Cerebellar cortex (tissue), 1 donor: ENCODE data around the gene SMARCA4.
A peak's percentile ranks its signal among the peaks of the same experiment; 100 is the strongest.
"Not testable (repeated sequence)": the region's sequence is repeated elsewhere in the genome, so short reads cannot be mapped to it uniquely, and the experiment has no call there.

Experiments
- DNase-seq: peaks from one replicate; pipeline ENCODE4 v3.0.0-alpha.2; 2015; ENCODE audit warnings: low spot score

Gene SMARCA4

DNA sequence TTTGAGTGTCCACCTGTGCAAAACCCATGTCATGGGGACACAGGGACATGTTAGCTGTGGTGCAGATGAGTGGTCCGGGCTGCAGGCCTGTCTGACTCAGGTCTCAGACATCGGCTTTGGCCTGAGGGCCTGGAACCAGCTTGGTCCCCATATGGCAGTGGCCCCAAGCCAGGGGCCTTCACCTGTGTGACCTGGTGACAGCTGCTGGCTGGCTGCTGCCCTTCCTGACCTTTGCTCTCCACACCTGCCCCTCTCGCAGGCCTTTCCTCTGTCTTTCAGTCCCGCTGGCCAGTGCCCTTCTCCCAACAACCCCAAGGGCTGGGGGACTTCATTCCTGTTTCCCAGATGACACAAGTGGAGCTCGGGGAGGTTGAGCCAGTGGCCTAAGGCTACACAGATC lies 105.5 kb downstream of the SMARCA4 start:
- DNase-seq, result no peak

DNA sequence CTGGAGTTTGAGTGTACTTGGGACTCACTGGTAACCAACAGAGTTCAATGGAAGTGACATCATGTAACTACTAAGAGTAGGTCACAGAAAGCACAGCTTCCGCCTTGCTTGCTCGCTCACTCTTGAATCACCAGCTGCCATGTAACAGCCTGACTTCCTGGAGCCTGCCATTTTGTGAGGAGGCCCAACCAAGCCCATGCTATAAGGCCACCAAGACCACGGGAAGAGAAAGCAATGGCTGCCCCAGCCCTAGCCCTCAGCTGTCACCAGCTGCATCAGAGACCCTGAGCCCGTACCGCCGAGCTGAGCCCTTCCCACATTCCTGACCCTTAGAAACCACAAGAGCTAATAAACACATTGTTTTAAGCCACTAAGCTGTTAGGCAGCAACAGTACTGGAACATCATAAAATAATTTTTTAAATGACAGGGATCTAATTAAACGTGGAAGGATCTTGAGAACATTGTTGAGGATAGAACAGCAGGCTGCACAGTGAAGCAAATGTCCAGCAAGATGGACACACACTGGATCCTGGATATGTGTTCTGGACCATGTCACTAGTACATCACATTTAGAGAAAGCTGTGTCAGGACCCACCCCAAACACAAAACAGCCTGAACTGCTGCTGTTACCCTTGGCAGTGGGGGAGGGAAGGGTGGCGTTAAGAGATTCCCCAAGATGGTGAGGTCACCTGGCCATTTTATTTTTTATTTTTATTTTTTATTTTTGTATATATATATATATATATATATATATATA lies 106.7 kb downstream of the SMARCA4 start:
- no peak for DNase-seq

DNA sequence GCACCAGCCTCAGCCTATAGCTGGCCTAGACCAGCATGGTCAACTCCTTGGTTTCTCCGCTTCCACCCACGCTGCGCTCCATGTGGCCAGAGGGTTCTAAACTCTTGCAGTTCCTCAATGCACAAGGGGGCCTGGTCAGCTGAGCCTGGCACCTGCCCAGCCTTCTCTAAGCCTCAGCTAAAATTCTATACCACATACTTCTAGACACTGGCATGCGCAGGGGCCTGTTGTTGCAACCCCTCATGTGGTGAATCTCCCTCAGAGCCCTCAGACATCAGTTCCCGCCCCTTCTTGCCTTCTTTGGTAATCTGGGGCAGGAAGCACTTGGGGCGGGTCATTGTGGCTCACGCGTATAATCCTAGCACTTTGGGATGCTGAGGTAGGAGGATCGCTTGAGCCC lies 108.7 kb downstream of the SMARCA4 start:
- no peak for DNase-seq

- no peak for DNase-seq
These were observed 109.3 kb downstream of the SMARCA4 start for GRCh38 chr19:11070123-11070522.

- DNase-seq, result no peak
These were observed 112.7 kb downstream of the SMARCA4 start for GRCh38 chr19:11073568-11073967.

GRCh38 chr19:11076792-11077191 lies 116.0 kb downstream of the SMARCA4 start:
- DNase-seq, result not testable (repeated sequence)

GRCh38 chr19:11078893-11079292 lies 118.1 kb downstream of the SMARCA4 start:
- DNase-seq, result no peak

DNA sequence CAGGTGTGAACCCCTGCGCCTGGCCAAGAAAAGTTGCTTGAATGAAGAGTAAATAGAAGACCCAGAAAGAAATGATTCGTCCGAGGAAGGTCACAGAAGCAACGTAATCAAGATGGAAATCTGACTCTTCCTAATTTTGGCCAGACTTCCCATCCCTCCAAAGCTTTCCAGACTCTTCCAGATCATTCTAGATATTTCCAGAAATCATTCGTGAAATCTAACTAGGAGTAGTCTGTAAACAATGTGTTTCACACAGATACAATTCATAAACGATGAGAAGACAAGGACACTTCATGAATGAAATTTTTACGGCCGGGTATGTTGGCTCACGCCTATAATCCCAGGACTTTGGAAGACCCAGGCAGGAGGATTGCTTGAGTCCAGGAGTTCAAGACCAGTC lies 119.2 kb downstream of the SMARCA4 start:
- DNase-seq, result no peak

DNA sequence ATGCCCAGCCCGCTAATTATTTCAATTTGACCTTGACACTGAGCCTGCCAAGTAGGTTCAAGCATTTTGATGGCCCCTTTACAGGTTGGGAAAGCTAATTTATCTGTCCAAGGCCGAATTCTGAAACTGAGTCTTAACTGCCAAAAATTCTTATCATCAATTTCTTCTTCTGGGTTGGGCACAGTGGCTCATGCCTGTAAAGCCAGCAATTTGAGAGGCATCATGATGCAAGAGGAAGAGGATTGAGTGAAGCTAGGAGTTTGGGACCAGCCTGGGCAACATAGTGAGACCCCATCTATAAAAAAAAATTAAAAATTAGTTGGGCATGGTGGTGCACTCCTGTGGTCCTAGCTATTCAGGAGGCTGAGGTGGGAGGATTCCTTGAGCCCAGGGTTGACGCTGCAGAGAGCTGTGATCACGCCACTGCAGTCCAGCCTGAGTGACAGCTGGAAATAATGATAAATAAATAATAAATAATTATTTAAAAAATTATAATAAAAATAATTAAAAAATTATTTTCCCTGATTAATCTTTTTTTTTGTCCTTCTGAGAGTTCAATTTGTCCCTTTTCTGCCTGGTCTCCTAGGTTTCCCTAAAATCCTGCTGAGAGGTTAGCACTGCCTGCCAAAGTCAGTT lies 127.2 kb downstream of the SMARCA4 start:
- DNase-seq, result no peak

DNA sequence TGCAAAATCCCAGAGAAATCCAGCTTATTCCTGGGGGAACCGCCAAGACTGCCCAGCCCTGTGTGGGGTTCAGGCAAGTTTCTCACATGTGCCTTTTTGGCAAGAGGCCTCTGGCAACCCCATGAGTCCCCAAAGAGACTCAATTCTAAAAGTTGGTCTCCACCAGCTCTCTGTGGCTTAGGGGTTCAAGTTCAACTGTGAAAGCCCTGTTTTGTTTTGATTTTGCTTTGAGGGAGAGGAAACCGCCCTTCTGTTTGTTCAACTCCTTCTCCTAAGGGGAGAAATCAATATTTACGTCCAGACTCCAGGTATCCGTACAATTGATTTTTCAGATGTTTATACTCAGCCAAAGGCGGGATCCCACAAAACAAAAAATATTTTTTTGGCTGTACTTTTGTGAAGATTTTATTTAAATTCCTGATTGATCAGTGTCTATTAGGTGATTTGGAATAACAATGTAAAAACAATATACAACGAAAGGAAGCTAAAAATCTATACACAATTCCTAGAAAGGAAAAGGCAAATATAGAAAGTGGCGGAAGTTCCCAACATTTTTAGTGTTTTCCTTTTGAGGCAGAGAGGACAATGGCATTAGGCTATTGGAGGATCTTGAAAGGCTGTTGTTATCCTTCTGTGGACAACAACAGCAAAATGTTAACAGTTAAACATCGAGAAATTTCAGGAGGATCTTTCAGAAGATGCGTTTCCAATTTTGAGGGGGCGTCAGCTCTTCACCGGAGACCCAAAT lies 127.8 kb downstream of the SMARCA4 start:
- DNase-seq, result peak; percentile 42

DNA sequence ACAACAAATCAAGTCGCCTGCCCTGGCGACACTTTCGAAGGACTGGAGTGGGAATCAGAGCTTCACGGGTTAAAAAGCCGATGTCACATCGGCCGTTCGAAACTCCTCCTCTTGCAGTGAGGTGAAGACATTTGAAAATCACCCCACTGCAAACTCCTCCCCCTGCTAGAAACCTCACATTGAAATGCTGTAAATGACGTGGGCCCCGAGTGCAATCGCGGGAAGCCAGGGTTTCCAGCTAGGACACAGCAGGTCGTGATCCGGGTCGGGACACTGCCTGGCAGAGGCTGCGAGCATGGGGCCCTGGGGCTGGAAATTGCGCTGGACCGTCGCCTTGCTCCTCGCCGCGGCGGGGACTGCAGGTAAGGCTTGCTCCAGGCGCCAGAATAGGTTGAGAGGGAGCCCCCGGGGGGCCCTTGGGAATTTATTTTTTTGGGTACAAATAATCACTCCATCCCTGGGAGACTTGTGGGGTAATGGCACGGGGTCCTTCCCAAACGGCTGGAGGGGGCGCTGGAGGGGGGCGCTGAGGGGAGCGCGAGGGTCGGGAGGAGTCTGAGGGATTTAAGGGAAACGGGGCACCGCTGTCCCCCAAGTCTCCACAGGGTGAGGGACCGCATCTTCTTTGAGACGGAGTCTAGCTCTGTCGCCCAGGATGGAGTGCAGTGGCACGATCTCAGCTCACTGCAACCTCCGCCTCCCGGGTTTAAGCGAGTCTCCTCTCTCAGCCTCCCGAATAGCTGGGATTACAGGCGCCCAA lies 128.6 kb downstream of the SMARCA4 start, which contains the start of gene LDLR:
TSS of gene LDLR (plus strand) at position 210 of the 760 bp plus-strand sequence. CDS start at position 296, 86 bp downstream.
- peak; percentile 94 for DNase-seq

DNA sequence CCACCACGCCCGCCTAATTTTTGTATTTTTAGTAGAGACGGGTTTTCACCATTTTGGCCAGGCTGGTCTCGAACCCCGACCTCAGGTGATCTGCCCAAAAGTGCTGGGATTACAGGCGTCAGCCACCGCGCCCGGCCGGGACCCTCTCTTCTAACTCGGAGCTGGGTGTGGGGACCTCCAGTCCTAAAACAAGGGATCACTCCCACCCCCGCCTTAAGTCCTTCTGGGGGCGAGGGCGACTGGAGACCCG lies 129.1 kb downstream of the SMARCA4 start:
- not testable (repeated sequence) for DNase-seq

GRCh38 chr19:11090264-11090996 lies 129.6 kb downstream of the SMARCA4 start:
- DNase-seq, result peak; percentile 98

DNA sequence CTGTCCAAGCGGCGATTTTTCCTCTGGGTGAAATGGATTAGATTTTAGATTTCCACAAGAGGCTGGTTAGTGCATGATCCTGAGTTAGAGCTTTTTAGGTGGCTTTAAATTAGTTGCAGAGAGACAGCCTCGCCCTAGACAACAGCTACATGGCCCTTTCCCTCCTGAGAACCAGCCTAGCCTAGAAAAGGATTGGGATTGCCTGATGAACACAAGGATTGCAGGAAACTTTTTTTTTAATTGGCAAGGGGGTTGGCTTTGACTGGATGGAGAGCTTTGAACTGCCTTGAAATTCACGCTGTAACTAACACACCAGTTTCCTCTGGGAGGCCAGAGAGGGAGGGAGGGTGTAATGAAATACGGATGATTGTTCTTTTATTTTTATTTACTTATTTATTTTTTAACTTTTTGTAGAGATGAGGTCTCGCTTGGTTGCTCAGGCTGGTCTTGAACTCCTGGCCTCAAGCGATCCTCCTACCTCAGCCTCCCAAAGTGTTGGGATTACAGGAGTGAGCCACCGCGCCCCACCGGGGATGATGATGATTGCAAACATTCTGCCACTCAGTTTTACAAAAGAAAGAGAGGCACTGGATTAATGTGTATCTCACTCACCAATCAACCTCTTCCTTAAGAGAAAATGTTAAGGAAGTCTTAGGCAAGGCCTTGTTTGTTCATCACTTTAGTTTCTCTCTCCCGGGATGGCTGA lies 130.3 kb downstream of the SMARCA4 start:
- peak; percentile 27 for DNase-seq

DNA sequence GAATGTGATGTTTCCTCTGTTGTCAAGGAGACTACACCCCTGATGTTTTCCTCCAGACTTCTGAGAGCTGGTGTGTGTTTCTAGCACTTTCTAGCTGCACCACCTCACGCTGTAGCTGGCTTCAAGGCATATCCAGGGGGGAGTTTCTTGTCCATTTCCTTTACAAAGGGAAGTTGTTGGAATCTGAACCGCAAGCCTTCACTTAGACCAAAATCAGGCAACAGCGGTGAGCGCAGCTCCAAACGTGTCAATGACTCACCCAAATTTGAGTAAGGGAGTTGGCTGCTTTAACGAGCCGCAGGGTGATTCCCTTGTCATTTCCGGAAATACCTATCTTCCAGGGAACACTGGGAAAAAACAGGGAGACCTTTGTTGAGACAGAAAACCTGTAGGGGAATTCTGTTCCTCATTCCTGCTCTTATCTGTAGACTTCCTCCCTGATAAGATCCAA lies 130.9 kb downstream of the SMARCA4 start:
- DNase-seq, result peak; percentile 46

- DNase-seq, result no peak
These were observed 131.3 kb downstream of the SMARCA4 start for GRCh38 chr19:11092181-11092538.

DNA sequence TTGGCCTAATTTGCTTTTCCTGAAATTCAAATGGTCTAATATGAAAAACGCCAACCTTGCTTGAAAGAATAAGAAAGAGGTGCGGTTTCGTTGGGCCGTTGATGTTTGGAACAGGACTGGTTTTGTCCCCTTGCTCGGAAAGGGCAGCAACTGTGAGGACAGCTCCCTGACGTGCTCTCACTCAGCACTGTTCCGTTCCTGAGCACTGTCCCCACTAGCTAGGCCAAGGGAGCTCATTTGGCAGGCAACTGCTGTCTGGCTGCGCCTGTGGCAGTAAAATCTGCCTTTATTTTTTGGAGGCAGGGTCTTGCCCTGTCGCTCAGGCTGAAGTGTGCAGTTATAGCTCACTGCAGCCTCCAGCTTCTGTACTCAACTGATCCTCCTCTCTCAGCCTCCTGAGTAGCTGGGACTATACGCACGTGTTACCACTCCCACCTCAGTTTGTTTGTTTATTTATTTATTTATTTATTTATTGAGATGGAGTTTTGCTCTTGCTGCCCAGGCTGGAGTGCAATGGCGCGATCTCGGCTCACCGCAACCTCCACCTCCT lies 132.9 kb downstream of the SMARCA4 start:
- DNase-seq, result peak; percentile 43

DNA sequence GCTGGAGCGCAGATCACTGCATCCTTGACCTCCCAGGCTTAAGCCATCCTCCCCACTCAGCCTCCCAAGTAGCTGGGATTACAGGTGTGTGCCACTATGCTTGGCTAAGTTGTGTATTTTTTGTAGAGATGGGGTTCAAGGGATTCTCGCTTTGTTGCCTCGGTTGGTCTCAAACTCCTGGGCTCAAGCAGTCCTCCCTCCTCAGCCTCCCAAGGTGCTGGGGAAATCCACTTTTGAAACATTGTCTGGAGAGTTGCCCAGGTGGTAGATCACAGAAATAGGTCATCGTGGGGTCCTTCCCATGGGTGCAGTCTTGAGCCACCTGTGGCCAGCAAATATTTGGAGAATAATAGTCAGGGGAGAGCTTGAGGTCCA lies 133.7 kb downstream of the SMARCA4 start:
- DNase-seq, result no peak

DNA sequence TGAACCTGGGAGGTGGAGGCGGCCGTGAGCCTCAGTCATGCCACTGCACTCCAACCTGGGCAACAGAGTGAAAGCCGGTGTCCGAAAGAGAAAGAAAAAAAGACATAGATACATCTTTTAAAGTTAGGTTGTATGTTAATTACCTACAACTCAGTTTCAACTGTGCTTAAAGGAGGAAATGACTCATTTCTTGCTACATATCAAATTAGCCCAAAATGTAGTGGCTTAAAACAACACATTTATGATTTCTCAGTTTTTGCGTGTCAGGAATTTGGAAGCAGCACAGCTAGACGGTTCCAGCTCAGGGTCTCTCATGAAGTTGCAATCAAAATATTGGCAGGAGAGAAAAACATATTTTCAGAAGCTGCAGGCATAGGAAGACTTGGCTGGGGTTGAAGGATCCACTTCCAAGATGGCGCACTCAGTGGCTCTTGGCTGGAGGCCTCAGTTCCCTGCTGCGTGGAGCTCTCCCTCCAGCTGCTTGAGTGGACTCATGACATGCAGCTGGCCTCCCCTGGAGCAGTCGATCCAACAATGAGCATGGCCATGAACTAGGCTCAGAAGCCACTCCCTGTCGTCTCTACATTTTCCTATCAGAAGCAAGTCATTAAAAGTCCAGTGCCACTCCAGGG lies 135.5 kb downstream of the SMARCA4 start:
- peak; percentile 44 for DNase-seq

GRCh38 chr19:11097367-11097766 lies 136.5 kb downstream of the SMARCA4 start:
- not testable (repeated sequence) for DNase-seq
